Sigmoid colon (tissue), 4 donors: ENCODE results near the gene IQSEC3.

Experiments
- CTCF ChIP-seq, 4 experiments: fragments of 450-650 bp in 3 of 4; fragments of 200-600 bp in 1 of 4; IDR thresholded peaks; one replicate each; pipeline ENCODE4 v1.5.1; 2016 to 2019; ENCODE audit warnings: antibody characterized with exemption in 4 of 4, mild to moderate bottlenecking in 3 of 4, moderate library complexity in 2 of 4
- POLR2AphosphoS5 ChIP-seq, 4 donors: sonication (generic); formaldehyde crosslinking; IDR thresholded peaks; one replicate each; pipeline ENCODE4 v1.6.1; 2017; ENCODE audit warnings: antibody characterized with exemption in 4 of 4

DNA sequence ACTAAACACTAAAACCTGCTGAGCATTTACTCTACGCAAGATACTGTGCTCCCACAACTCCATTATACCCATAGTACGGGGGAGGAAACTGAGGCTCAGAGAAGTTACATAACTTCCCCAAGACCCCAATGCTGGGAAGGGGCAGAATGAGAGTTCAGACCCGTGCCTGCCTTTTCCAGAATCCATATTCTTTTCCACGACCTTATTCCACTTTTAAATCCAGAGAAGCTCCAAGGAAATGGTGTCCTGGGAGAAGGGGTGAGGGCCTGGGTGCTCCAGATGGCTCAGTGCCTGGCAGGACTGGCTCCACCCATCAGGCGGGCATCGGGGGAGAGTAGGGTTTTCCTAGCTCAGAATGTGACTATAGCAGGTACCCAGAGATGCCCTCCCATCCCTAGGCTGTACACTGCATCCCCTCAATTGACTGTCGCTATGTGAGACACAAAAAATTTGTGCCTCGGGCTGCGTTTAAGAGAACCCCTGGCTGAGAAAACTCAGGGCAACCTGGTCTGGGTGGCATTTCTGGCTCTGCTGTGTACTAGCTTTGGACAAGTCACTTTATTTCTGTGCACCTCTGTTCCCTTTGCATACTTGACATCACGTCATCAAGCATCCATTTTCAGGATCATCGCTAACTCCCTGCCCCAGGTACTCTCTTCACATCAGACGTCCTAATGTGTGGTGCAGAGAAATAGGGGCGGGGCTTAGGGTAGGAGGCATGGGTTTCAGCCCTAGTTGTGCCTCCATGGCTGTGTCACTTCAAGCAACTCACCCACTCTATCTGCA, 11.6 kb upstream of the IQSEC3 start:
- TF ChIP-seq CTCF (IDR thresholded peaks at IDR 0.05) (no peak), POLR2AphosphoS5 (IDR thresholded peaks at IDR 0.05) (no peak)
